ENCODE results near the gene TM9SF1. TPM values are rescaled to one million over a fixed set of nuclear protein-coding genes. Genes with fewer than 3 reads are reported as not detected.

Gene TM9SF1
- total and polyA plus RNA-seq, 9 of the 15 experiments (the other 6 are each of a cell fraction or from before 2014, with no cell fraction given), result 5.3 to 20.3 (median 11.8) TPM

GRCh38 chr14:24146978-24147760 lies 48.1 kb downstream of the TM9SF1 start, which contains the start of gene RNF31 (continued):
- TF ChIP-seq RERE (CRISPR knock-in tag; IDR thresholded peaks at IDR 0.05; ENCODE audit: borderline replicate concordance) (no peak), ZBTB49 (CRISPR knock-in tag; IDR thresholded peaks at IDR 0.05; ENCODE audit: borderline replicate concordance) (no peak), HNRNPLL (IDR thresholded peaks at IDR 0.05; ENCODE audit: low read depth, low read length, poor library complexity, severe bottlenecking) (peak; percentile 78), ZNF146 (CRISPR knock-in tag; IDR thresholded peaks at IDR 0.05; ENCODE audit: unreplicated experiment) (no peak), CREM (IDR thresholded peaks at IDR 0.05; ENCODE audit: low read depth) (peak; percentile 24; the same call in 1 of the 2 replicates), HMG20B (CRISPR knock-in tag; IDR thresholded peaks at IDR 0.05) (no peak), PKNOX1 (IDR thresholded peaks at IDR 0.05) (peak; percentile 23; the same call in 1 of the 2 replicates), FOXO4 (CRISPR knock-in tag; IDR thresholded peaks at IDR 0.05) (no peak), ZBTB2 (IDR thresholded peaks at IDR 0.05) (no peak), CAMTA2 (CRISPR knock-in tag; conservative IDR thresholded peaks at IDR 0.05) (no peak), NCOA4 (IDR thresholded peaks at IDR 0.05; ENCODE audit: partially characterized antibody) (no peak), SUPT5H (IDR thresholded peaks at IDR 0.05) (peak; percentile 49), SIN3A (IDR thresholded peaks at IDR 0.05; ENCODE audit: borderline replicate concordance in 2 of 2, control insufficient read depth in 1 of 2, low read depth in 2 of 2, low read length in 2 of 2) (peak; percentile 19 to 37; a peak in 1 of 4 replicates), LARP7 (IDR thresholded peaks at IDR 0.05) (no peak), POLR2H (tag; IDR thresholded peaks at IDR 0.05; ENCODE audit: low read depth) (no peak)
